Vagina (tissue), 2 donors: ENCODE data around the gene ELL3. TPM values are rescaled to one million over a fixed set of nuclear protein-coding genes. Genes with fewer than 3 reads are reported as not detected.
A peak's percentile ranks its signal among the peaks of the same experiment; 100 is the strongest.

ENCODE experiments used
- DNase-seq, 2 donors: peaks; one replicate each; pipeline ENCODE4 v3.0.0-alpha.2; 2017; ENCODE audit errors: extremely low spot score in 2 of 2
- H3K27ac ChIP-seq: fragments of 200-600 bp; sonication (generic); one replicate; pipeline ENCODE4 v1.5.1; 2019
- H3K27me3 ChIP-seq: fragments of 200-600 bp; sonication (generic); one replicate; pipeline ENCODE4 v1.5.1; 2019
- H3K36me3 ChIP-seq, 2 donors: fragments of 200-600 bp; sonication (generic); one replicate each; pipeline ENCODE4 v1.5.1; 2017 to 2019
- H3K4me1 ChIP-seq: fragments of 200-600 bp; sonication (generic); one replicate; pipeline ENCODE4 v1.5.1; 2019
- H3K4me3 ChIP-seq, 2 donors: fragments of 200-600 bp; sonication (generic); 1 replicate in 1 of 2; 2 replicates in 1 of 2; pipeline ENCODE4 v1.5.1; 2016 to 2019
- H3K9me3 ChIP-seq: fragments of 200-600 bp; sonication (generic); one replicate; pipeline ENCODE4 v1.5.1; 2019
- POLR2A ChIP-seq, 2 donors: fragments of 450-650 bp; IDR thresholded peaks; one replicate each; pipeline ENCODE4 v1.6.1; 2017; ENCODE audit warnings: antibody characterized with exemption in 2 of 2, mild to moderate bottlenecking in 2 of 2, moderate library complexity in 2 of 2
- POLR2AphosphoS5 ChIP-seq, 2 donors: sonication (generic); formaldehyde crosslinking; IDR thresholded peaks; one replicate each; pipeline ENCODE4 v1.9.0; 2017; ENCODE audit warnings: antibody characterized with exemption in 2 of 2, mild to moderate bottlenecking in 2 of 2, low read depth in 1 of 2; ENCODE audit not compliant: insufficient read depth in 1 of 2
- intact Hi-C: fragments of 100-400 bp; cut with DNase I; formaldehyde crosslinking; loops from one replicate; pipeline ENCODE4 v1.15.1; 2023
- total RNA-seq: library from RNA; depleted of rRNA; stranded (reverse); fragments of >200 nt; gene quantifications from one replicate; pipeline ENCODE4 v1.2.3, GENCODE V29; 2016
- TF ChIP-seq, protein P1 (sequence below), 3 experiments: fragments of 450-650 bp in 2 of 3; fragments of 200-600 bp in 1 of 3; sonication (generic) in 1 of 3; IDR thresholded peaks; one replicate each; pipeline ENCODE4 v1.5.1; 2017 to 2019; ENCODE audit warnings: antibody characterized with exemption in 3 of 3, mild to moderate bottlenecking in 2 of 3, moderate library complexity in 2 of 3

The ELL3 gene
- total RNA-seq, 1 donor from 2014 or later: 15.0 TPM

DNA sequence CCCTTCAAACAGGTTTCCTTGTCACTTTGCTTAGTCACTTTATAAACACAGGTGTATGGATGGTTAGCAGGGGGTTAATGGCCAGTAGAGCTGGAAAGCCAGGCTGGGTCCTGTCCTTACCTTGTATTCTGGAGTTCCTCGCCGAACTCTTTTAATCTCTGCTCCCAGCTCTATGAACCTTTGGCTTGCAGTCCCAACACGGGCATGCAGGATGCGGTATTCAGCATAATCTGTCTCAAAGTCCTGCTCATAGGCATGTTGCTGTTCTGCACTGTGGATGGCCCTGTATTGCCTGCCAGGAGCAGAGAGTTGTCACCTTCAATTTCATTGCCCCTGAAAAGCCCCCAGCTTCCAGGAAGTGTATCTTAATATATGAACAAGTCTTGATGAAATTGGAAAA lies 2.7 kb downstream of the ELL3 start:
- Histone ChIP-seq H3K27ac (no peak overlapping the region), H3K27me3 (no peaks in the 10 kb centered on the region), H3K36me3 (peaks cover 0 to 42% of the 10 kb centered on the region in 2 donors), H3K4me1 (peaks cover 22% of the 10 kb centered on the region), H3K4me3 (no peak overlapping the region), H3K9me3 (no peaks in the 10 kb centered on the region)
- intact Hi-C loops: no loop called here
- TF ChIP-seq POLR2A (IDR thresholded peaks at IDR 0.05): no peak
- TF ChIP-seq, protein P1, sequence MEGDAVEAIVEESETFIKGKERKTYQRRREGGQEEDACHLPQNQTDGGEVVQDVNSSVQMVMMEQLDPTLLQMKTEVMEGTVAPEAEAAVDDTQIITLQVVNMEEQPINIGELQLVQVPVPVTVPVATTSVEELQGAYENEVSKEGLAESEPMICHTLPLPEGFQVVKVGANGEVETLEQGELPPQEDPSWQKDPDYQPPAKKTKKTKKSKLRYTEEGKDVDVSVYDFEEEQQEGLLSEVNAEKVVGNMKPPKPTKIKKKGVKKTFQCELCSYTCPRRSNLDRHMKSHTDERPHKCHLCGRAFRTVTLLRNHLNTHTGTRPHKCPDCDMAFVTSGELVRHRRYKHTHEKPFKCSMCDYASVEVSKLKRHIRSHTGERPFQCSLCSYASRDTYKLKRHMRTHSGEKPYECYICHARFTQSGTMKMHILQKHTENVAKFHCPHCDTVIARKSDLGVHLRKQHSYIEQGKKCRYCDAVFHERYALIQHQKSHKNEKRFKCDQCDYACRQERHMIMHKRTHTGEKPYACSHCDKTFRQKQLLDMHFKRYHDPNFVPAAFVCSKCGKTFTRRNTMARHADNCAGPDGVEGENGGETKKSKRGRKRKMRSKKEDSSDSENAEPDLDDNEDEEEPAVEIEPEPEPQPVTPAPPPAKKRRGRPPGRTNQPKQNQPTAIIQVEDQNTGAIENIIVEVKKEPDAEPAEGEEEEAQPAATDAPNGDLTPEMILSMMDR (IDR thresholded peaks at IDR 0.05): no peak
- TF ChIP-seq POLR2AphosphoS5 (IDR thresholded peaks at IDR 0.05; ENCODE audit: insufficient read depth in 1 of 2, low read depth in 1 of 2): no peak
- DNase-seq: no peak

DNA sequence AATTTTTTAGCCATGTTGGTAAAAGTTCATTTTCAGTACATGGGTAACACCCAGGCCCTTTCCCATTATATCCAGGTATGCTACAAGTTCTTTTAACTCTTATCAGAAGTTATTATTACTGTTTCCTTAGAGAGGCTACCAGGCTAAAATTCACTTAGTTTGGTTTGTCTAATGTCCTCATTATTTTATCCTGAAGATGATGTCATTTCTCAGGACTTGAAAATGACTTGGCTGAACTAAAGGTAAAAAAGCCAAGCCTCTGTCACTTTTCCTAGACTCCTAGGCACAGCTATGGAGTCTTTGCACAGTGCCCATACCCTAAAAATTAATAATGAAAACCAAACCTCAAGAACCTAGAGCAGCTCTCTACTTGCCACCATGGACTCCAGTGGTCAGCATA lies 4.1 kb downstream of the ELL3 start:
- Histone ChIP-seq H3K4me3 (no peak overlapping the region), H3K4me1 (peaks cover 17% of the 10 kb centered on the region), H3K27ac (no peak overlapping the region), H3K9me3 (no peaks in the 10 kb centered on the region), H3K27me3 (no peaks in the 10 kb centered on the region), H3K36me3 (peaks cover 0 to 56% of the 10 kb centered on the region in 2 donors)
- DNase-seq: no peak
- TF ChIP-seq, protein P1 (IDR thresholded peaks at IDR 0.05): no peak
- TF ChIP-seq POLR2A (IDR thresholded peaks at IDR 0.05) (no peak), POLR2AphosphoS5 (IDR thresholded peaks at IDR 0.05; ENCODE audit: insufficient read depth in 1 of 2, low read depth in 1 of 2) (no peak)
- intact Hi-C loops: no loop called here

DNA sequence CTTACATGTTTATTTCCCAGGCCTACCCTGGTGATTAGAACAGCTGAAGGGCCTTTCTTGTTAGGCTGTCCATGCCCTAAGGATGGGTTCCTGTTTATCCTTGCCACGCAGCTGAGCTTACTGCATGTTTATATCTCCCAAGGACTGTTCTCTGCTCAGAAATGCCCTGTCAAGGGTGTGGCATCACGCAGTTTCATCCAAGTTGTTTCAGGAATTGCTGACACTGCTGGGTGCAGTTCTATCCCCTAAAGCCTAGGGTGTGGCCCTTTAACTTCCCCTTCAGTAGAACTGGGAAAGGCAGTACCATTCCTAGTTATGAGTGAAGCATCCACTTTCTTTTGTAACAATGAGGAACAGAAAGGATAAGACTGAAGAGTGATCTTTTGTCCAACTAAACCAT lies 5.0 kb downstream of the ELL3 start:
- TF ChIP-seq, protein P1 (IDR thresholded peaks at IDR 0.05): no peak
- peak in 1 of 2 donors; percentile 60 for TF ChIP-seq POLR2AphosphoS5 (IDR thresholded peaks at IDR 0.05; ENCODE audit: insufficient read depth in 1 of 2, low read depth in 1 of 2)
- intact Hi-C loops: no loop called here
- H3K36me3 ChIP-seq: peaks cover 4 to 65% of the 10 kb centered on the region in 2 donors
- H3K4me1 ChIP-seq: peaks cover 14% of the 10 kb centered on the region
- no peak overlapping the region for H3K4me3 ChIP-seq
- no peak for DNase-seq
- H3K27ac ChIP-seq: peak overlapping the region; percentile 39
- H3K27me3 ChIP-seq: no peaks in the 10 kb centered on the region
- H3K9me3 ChIP-seq: no peaks in the 10 kb centered on the region

DNA sequence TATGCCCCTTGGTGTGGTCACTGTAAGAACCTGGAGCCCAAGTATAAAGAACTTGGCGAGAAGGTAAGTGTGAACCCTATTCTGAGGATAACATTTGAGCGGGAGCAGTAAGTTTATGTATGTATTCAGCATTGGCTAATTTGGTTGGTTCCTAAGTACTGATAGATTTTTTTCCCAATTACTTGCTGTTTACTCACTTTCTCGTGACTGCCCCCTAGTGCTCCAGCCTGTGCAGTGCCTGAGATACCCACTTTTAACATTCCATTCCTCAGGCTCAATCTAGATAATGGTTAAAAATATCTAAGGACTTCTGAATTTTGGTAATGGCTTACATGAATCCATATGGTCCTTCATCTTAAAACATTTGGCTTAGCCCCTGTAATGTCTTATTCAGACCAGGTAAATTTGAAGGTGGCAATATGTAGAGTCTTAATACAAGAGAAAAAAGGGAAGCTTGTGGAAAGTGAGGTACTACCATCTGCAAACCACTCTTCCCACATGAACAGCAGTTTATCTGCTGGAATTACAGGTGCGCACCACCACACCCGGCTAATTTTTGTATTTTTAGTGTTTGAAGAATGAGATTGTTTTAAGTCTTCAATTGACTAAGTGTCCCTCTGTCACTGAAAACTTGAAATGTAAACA lies 7.1 kb downstream of the ELL3 start:
- no peaks in the 10 kb centered on the region for H3K4me1 ChIP-seq
- no peaks in the 10 kb centered on the region for H3K9me3 ChIP-seq
- H3K36me3 ChIP-seq: peaks cover 4 to 86% of the 10 kb centered on the region in 2 donors
- no peak for TF ChIP-seq POLR2A (IDR thresholded peaks at IDR 0.05)
- TF ChIP-seq, protein P1 (IDR thresholded peaks at IDR 0.05): peak in 2 of 3 experiments; percentile 42 to 47
- DNase-seq: no peak
- peak overlapping the region; percentile 25 for H3K27ac ChIP-seq
- intact Hi-C loops: no loop called here
- no peaks in the 10 kb centered on the region for H3K27me3 ChIP-seq
- H3K4me3 ChIP-seq: no peak overlapping the region

DNA sequence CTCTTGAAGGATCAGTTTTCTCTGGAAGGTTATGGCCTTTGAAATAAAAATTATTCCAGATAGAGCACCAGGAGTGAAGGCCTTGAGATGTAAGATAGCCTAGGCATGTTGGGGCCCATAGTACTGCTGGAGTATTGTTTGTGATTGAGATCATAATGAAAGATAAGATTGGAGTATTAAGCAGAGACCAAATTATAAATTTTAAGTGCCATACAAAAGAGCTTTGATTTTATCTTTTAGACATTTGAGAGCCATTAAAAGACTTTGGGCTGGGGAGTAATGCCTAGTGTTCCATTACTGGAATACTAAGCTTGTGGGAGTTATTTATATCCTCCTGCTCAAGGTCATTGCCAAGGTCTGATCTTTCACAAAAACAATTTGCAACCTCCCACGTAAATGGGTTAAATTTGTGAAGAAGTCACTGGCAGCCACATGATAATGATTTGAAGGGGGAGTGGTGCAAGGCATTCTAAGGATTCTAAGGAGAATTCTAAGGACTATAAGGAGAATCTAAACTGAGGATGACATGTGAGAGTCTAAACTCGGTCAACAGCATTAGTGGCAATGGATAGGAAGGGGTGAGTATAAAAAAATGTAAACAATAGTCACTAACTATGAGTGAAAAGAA lies 12.8 kb downstream of the ELL3 start:
- H3K4me1 ChIP-seq: peaks cover 12% of the 10 kb centered on the region
- no peaks in the 10 kb centered on the region for H3K9me3 ChIP-seq
- peaks cover 4 to 94% of the 10 kb centered on the region in 2 donors for H3K36me3 ChIP-seq
- TF ChIP-seq POLR2AphosphoS5 (IDR thresholded peaks at IDR 0.05; ENCODE audit: insufficient read depth in 1 of 2, low read depth in 1 of 2): no peak
- no peak for TF ChIP-seq POLR2A (IDR thresholded peaks at IDR 0.05)
- no peak overlapping the region for H3K4me3 ChIP-seq
- no peak for DNase-seq
- intact Hi-C loops: no loop called here
- H3K27me3 ChIP-seq: no peaks in the 10 kb centered on the region
- no peak overlapping the region for H3K27ac ChIP-seq
